Measurements from ENCODE around the gene DNMT1.

GRCh38 chr19:10195199-10195519, 406 bp upstream of the DNMT1 start:
- TF ChIP-seq CTCF (IDR thresholded peaks at IDR 0.05) (no peak), POLR2A (IDR thresholded peaks at IDR 0.05) (no peak)

All from suprapubic skin (tissue), 3 donors.